Activated T-cell treated with anti-CD3 and anti-CD28 coated beads, Interleukin-2, amount 50 U/mL, for 4 hours (primary cell): ENCODE results near the gene CCSER1. TPM values are rescaled to one million over a fixed set of nuclear protein-coding genes. Genes with fewer than 3 reads are reported as not detected.
A peak's percentile ranks its signal among the peaks of the same experiment; 100 is the strongest.

Experiments
- ATAC-seq, 2 donors: fragments of 200-7000 bp; cut with Tn5 transposase; one replicate each; pipeline ENCODE4 v1.10.0; 2021
- DNase-seq: peaks from one replicate; pipeline ENCODE4 v3.0.0-alpha.2; 2020
- H3K27me3 Mint-ChIP-seq: one replicate; pipeline ENCODE4 v1.8.0; 2021; ENCODE audit warnings: low read depth, mixed read lengths
- H3K36me3 Mint-ChIP-seq: one replicate; pipeline ENCODE4 v1.8.0; 2022; ENCODE audit warnings: mixed read lengths; ENCODE audit not compliant: insufficient read depth
- H3K4me1 Mint-ChIP-seq: one replicate; pipeline ENCODE4 v1.8.0; 2021; ENCODE audit warnings: low read depth, mixed read lengths
- H3K4me3 Mint-ChIP-seq: one replicate; pipeline ENCODE4 v1.8.0; 2021; ENCODE audit warnings: mild to moderate bottlenecking, moderate library complexity, mixed read lengths
- H3K9me3 Mint-ChIP-seq: one replicate; pipeline ENCODE4 v1.8.0; 2021; ENCODE audit warnings: mixed read lengths
- total RNA-seq, 3 donors: library from RNA; stranded (reverse); gene quantifications; one replicate each; pipeline ENCODE4 v1.2.1, GENCODE V29; 2021

The CCSER1 gene
- total RNA-seq, 3 donors from 2014 or later, result 0.10 to 0.16 TPM; not detected in 1

DNA sequence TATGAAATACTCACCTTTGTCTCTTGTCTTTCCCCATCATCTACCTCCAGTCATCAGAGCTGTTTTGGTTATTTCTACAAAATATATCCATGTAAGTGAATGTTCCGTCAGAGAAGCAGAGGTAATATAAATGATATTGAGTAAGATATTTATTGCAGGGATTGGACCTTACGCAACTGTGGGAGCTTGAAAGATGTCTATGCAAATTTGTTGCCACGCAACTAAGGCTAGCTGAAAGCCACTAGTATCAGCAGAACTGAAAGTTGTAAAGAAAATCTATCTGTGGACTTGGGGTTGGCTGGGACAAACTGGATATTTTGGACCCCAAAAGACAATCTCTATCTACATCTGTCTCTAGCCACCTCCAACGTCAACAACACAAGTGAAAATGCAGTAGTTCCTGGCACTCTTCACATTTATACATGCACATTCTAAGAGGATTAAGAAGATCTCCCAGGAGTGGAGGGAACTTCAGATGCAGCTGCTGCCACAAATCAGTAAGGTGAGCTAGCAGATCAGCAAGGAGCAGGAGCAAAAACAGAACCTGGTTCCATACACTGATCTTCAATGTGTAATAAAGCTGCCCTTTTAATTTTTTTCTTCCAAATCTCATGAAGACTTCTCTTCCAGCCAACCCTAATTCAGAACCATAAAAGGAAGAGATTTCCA, 8.5 kb upstream of the CCSER1 start:
- H3K4me3 Mint-ChIP-seq, result no peak overlapping the region
- H3K27me3 Mint-ChIP-seq, result peaks cover 2% of the 10 kb centered on the region
- no peak for ATAC-seq
- no peaks in the 10 kb centered on the region for H3K9me3 Mint-ChIP-seq
- no peaks in the 10 kb centered on the region for H3K4me1 Mint-ChIP-seq
- no peaks in the 10 kb centered on the region for H3K36me3 Mint-ChIP-seq
- DNase-seq, result no peak

DNA sequence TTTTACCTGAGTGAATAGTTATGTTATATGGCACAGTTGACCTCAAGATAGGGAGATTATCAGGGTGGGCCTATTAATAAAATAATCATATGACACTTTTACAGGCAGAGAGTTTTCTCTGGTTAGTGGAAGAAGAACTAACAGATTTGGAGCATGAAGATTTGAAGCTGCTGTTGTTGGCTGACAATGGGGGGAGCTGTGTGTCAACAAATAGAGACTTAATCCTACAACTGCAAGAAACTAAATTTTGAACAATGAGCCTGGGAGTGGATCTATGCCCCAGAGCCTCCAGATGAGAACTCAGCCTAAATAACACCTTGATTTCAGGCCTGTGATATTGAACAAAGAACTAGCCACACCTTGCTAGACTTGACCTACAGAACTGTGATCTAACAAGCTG, 7.2 kb upstream of the CCSER1 start:
- no peaks in the 10 kb centered on the region for H3K36me3 Mint-ChIP-seq
- H3K4me1 Mint-ChIP-seq, result no peaks in the 10 kb centered on the region
- H3K9me3 Mint-ChIP-seq, result no peaks in the 10 kb centered on the region
- H3K4me3 Mint-ChIP-seq, result no peak overlapping the region
- DNase-seq (no peak), ATAC-seq (no peak)
- peaks cover 2% of the 10 kb centered on the region for H3K27me3 Mint-ChIP-seq

DNA sequence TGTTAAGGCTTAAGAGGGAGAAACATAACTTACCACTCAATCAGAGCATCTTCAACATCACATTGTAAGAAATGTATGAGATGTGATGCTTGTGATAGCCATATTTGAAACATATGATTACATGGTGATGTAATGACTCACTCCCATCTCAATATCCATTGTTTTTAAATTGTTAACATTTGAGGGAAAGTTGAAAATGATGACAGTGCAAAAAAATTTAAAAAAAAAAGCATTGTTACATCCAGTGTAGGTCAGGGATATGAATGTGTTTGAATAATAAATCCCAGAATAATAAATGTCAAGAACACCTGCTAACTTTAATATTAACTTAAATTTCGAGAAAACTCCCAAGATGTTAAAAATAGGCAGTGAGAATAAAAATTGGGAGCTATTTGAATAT, 6.4 kb upstream of the CCSER1 start:
- no peak overlapping the region for H3K4me3 Mint-ChIP-seq
- no peak for ATAC-seq
- DNase-seq, result no peak
- no peaks in the 10 kb centered on the region for H3K9me3 Mint-ChIP-seq
- H3K36me3 Mint-ChIP-seq, result no peaks in the 10 kb centered on the region
- H3K4me1 Mint-ChIP-seq, result no peaks in the 10 kb centered on the region
- H3K27me3 Mint-ChIP-seq, result peaks cover 5% of the 10 kb centered on the region

DNA sequence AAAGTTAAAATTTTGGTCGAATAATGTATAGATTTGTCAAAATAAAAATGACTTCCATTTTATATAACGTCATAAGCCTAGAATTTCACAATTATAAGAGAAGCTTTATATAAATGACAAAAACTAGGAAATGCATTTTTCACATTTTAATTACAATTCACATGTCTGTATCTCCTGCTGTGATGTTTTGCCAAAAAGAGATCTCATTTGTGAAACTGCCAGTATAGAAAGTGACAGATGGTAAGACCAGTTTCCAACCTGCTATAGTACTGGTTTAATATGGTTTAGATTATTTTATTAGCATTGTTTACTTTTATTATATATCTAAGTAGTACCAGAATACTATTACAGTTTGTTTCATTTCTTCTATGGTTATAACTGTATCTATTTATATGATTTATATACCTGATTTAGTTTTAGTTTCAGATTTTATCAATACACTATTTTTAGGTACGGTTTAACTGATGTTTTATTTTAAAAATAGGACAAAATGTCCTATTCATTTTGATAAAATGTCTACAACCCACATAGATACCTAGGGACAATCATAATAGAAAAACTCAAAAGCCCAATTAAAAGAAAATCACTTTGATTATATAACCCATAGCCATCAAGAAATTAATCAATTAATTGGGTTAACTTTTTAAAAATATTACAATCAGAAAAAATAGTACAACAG, 5.4 kb upstream of the CCSER1 start:
- ATAC-seq (no peak), DNase-seq (no peak)
- H3K4me3 Mint-ChIP-seq, result no peak overlapping the region
- H3K4me1 Mint-ChIP-seq, result peaks cover 2% of the 10 kb centered on the region
- H3K36me3 Mint-ChIP-seq, result no peaks in the 10 kb centered on the region
- peaks cover 15% of the 10 kb centered on the region for H3K27me3 Mint-ChIP-seq
- H3K9me3 Mint-ChIP-seq, result no peaks in the 10 kb centered on the region

DNA sequence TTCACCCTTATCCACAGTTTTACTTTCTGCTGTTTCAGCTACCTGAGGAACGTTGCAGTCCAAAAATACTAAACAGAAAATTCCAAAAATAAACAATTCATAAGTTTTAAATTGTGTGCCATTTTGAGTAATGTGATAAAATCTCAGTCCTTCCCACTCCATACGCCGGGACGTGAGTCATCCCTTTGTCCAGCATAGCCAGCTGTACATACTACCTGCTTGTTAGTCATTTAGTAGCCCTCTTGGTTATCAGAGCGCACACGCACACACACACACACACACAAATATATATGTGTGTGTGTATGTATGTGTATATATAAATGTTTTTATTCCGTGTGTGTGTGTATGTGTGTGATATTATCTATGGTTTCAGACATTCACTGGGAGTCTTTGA, 4.8 kb upstream of the CCSER1 start:
- Mint-ChIP-seq H3K4me3 (no peak overlapping the region), H3K4me1 (peaks cover 7% of the 10 kb centered on the region), H3K9me3 (no peaks in the 10 kb centered on the region), H3K27me3 (peaks cover 19% of the 10 kb centered on the region), H3K36me3 (no peaks in the 10 kb centered on the region)
- ATAC-seq (no peak), DNase-seq (no peak)

DNA sequence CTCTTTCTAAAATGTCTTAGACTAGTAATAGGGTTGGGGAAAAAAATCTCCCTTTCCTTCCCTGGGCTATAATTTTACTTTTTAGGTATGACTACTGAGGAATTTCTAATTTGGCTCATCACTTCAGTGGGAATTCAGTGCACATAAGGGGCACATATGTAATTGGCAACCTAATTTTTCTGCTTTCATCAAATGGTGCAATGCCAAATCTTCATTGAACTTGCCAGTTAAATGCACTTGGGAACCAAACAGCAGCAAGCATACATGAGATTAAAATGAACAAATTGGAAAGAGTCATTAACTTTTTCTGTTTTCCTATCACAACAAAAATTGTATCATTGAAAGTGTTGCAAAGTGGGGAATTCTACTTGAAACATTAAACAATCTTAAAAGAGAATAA, 2.9 kb upstream of the CCSER1 start:
- H3K27me3 Mint-ChIP-seq, result peaks cover 31% of the 10 kb centered on the region
- DNase-seq (no peak), ATAC-seq (no peak)
- H3K4me1 Mint-ChIP-seq, result peaks cover 17% of the 10 kb centered on the region
- no peaks in the 10 kb centered on the region for H3K9me3 Mint-ChIP-seq
- H3K36me3 Mint-ChIP-seq, result no peaks in the 10 kb centered on the region
- no peak overlapping the region for H3K4me3 Mint-ChIP-seq

DNA sequence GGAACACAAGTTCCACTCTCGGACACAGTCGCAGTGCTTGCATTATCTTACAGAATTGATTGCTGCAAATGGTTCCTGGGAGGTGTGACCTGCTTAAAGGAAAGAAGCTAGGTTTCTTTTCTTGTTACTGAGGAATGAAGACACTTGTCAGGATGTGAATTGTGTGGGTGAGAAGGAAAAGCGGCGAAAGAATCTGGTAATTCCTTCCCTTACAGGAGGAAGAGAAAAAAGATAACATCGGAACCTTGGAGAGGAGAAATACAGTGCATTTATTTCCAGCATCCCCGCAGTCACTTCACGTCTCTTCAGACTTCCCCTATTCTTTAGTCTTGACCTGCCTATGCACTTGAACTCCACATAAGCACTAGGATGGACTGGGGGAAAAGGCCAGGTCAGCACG, 389 bp upstream of the CCSER1 start:
- peak overlapping the region; percentile 82 for H3K4me3 Mint-ChIP-seq
- DNase-seq (no peak), ATAC-seq (no peak)
- H3K36me3 Mint-ChIP-seq, result no peaks in the 10 kb centered on the region
- H3K27me3 Mint-ChIP-seq, result peaks cover 35% of the 10 kb centered on the region
- no peaks in the 10 kb centered on the region for H3K9me3 Mint-ChIP-seq
- peaks cover 17% of the 10 kb centered on the region for H3K4me1 Mint-ChIP-seq

DNA sequence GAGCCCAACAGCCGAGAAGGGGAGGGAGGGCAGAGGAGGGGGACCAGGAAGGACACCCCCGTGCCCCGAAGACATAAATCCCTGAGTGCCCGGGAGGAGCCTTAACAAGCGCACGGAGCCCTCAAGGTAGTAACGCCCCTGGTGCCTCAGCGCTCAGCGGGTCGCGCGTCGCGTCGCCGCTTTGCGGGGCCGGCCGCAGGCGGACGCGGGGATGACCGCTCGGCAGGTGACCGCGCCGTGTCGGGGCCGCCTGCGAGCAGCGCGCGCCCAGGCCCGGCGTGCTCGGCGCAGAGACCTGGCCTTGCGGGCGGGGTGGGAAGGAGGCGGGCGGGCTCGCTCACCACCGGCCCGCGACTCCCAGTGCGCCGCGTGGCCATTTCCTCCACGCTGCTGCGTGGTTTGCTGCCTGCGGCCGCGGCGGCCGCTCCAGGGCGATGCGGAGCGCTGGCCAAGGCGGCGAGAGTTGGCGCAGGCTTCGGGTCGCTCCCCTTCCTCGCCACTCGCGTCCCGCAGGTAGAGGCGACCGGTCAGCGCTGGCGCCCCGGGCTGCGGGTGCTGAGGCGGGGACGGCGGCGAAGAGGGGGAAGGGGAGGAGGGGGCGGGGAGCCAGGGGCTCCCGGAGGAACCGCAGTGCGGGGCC, 632 bp downstream of the CCSER1 start:
- Mint-ChIP-seq H3K27me3 (peaks cover 32% of the 10 kb centered on the region), H3K4me3 (peak overlapping the region; percentile 82), H3K36me3 (no peaks in the 10 kb centered on the region), H3K9me3 (no peaks in the 10 kb centered on the region), H3K4me1 (peaks cover 17% of the 10 kb centered on the region)
- DNase-seq, result no peak
- peak; percentile 28 to 41 for ATAC-seq

DNA sequence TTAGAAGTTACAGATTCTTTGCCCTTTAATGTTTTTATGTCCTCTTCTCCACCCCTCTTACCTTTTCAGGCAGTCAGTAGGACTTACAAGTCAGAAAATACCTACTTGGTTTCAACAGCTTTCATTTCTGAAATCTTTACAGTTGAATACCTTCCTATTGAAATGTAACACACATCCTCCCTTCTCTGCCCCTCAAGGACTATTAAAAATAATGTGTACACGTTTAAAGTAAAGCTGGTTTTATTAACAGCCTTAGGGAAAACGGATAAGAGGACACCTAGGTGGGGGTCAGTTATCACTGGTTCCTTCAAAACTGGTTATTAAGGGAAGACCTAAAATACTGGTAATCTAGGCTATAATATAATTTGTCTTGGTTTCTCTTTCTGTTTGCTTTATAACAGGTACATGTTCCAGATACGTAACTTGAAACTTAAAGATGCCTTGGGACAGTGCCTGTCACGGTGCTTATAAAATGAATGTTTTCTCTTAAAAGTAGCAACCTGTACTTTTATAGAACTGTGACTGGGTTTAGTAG, 1.8 kb downstream of the CCSER1 start:
- ATAC-seq (no peak), DNase-seq (no peak)
- no peaks in the 10 kb centered on the region for H3K9me3 Mint-ChIP-seq

DNA sequence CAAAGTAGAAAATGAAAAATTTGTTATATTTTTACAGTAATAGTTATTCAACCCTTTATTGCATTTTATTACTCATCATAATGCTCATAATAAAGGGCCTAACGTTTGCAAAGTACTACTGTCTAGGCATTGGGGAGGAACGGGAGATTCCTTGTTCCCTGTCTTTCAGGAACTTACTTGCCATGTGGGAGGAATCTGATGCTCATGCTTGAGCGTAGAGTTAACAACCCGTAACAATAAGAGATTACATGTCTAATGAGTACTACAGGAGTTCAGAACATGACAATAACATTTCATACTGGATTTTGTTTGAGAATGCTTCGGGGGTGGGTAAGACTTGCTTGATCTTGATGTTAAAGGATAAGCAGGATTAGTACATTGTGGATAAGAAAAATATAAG, 2.9 kb downstream of the CCSER1 start:
- ATAC-seq (no peak), DNase-seq (no peak)
- no peaks in the 10 kb centered on the region for H3K36me3 Mint-ChIP-seq
- peaks cover 32% of the 10 kb centered on the region for H3K27me3 Mint-ChIP-seq
- H3K4me1 Mint-ChIP-seq, result peaks cover 17% of the 10 kb centered on the region
- no peaks in the 10 kb centered on the region for H3K9me3 Mint-ChIP-seq
- no peak overlapping the region for H3K4me3 Mint-ChIP-seq

More for the DNA sequence above, 1.8 kb downstream of the CCSER1 start:
- H3K36me3 Mint-ChIP-seq, result no peaks in the 10 kb centered on the region
- peaks cover 17% of the 10 kb centered on the region for H3K4me1 Mint-ChIP-seq
- peak overlapping the region; percentile 61 for H3K4me3 Mint-ChIP-seq
- H3K27me3 Mint-ChIP-seq, result peaks cover 32% of the 10 kb centered on the region

DNA sequence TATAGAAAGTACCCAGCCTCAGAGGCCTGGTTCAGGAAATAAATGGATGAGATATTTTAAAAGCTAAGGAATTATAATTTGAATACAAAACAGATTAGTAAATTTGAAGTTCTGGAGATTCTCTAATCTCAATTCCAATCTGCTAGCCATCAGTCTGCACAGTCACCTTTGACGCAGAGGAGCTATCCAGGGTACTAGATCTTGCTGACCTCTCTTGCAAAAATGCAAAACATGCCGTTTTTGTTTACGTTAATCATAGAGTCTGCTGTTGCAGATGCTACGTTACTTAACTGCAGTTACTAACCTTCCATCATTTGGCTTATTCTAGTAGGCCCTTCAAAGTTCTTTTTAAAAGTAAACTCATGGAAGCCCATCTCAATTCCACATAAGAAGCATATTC, 10.4 kb downstream of the CCSER1 start:
- Mint-ChIP-seq H3K27me3 (no peaks in the 10 kb centered on the region), H3K9me3 (no peaks in the 10 kb centered on the region), H3K4me1 (no peaks in the 10 kb centered on the region), H3K4me3 (no peak overlapping the region), H3K36me3 (no peaks in the 10 kb centered on the region)
- ATAC-seq (no peak), DNase-seq (no peak)

DNA sequence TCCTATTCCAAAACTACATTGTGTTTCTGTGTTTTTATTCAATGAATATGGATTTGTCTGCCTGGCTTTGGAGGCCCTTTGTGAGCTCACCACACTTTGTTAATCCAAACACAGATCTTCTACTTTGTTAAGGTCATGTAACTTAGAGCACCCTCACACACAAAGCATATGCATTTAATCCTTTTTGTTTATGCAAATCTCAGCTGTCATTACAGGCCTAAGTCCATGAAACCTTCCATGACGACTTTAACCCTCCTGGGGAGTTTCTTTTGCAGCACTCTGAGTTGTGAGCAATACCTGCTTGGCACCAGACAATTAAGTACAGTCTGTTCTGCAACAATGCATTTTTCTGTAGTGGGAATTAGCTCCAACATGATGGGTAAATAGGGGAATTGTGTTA, 14.9 kb downstream of the CCSER1 start:
- H3K4me1 Mint-ChIP-seq, result no peaks in the 10 kb centered on the region
- H3K9me3 Mint-ChIP-seq, result no peaks in the 10 kb centered on the region
- no peaks in the 10 kb centered on the region for H3K36me3 Mint-ChIP-seq
- ATAC-seq (no peak), DNase-seq (no peak)
- H3K27me3 Mint-ChIP-seq, result no peaks in the 10 kb centered on the region
- H3K4me3 Mint-ChIP-seq, result no peak overlapping the region

DNA sequence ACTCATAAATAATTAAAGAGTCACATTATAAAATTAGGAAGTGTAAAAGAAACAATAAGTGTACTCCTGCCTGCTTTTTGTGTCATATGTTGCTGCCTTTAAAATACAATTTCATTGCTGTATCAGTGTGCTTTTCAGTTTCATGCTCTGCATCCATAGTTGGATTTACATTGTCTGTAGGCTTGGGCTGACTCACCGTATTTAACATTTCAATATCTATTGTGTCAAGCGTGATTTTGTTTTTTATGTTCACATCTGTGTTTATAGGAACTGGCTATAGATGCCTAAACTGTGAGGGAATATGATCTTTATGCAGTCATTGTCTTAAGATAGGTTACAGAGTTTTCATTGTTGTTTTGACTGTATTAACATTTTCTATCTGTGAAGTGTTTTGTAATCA, 18.1 kb downstream of the CCSER1 start:
- Mint-ChIP-seq H3K4me3 (no peak overlapping the region), H3K36me3 (no peaks in the 10 kb centered on the region), H3K4me1 (no peaks in the 10 kb centered on the region), H3K9me3 (no peaks in the 10 kb centered on the region), H3K27me3 (no peaks in the 10 kb centered on the region)
- DNase-seq (no peak), ATAC-seq (no peak)

DNA sequence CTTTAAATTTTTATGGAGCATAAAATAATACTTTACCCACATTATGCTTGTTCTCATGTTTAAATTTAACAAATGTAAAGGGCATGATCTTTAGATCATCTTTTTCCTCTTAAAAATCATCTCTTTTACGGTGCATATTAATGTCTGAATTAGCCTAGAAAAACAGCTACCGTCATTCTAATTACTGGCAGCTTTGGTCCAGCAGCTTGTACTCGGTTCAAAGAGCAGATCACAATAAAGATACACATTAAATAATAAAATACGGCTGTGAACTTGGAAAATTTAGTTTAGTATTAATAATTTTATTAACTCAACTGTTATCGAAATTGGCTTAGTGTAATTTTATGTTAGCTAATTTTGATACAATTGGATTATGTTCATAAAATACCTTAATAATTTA, 19.1 kb downstream of the CCSER1 start:
- no peak for DNase-seq
- Mint-ChIP-seq H3K4me3 (no peak overlapping the region), H3K36me3 (no peaks in the 10 kb centered on the region), H3K9me3 (no peaks in the 10 kb centered on the region), H3K4me1 (no peaks in the 10 kb centered on the region), H3K27me3 (no peaks in the 10 kb centered on the region)
- ATAC-seq, result no peak
